Measurements from ENCODE around the gene RPL36AL. TPM values are rescaled to one million over a fixed set of nuclear protein-coding genes. Genes with fewer than 3 reads are reported as not detected.

RPL36AL gene
- total RNA-seq, 2 experiments from 2014 or later, result 247 to 251 TPM

DNA sequence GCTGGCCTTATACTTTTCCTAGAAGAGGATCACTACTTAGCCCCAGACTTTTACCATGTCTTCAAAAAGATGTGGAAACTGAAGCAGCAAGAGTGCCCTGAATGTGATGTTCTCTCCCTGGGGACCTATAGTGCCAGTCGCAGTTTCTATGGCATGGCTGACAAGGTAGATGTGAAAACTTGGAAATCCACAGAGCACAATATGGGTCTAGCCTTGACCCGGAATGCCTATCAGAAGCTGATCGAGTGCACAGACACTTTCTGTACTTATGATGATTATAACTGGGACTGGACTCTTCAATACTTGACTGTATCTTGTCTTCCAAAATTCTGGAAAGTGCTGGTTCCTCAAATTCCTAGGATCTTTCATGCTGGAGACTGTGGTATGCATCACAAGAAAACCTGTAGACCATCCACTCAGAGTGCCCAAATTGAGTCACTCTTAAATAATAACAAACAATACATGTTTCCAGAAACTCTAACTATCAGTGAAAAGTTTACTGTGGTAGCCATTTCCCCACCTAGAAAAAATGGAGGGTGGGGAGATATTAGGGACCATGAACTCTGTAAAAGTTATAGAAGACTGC lies 1.7 kb upstream of the RPL36AL start:
- ChIA-PET CTCF (interaction anchor here (1.6 to 7.0 kb wide), 2 partner anchors 11 to 146 kb away, joined by 4 to 63 read pairs; partner anchors contain the start of genes DNAAF2 and KLHDC2), POLR2A (interaction anchor here (1.0 to 3.0 kb wide), 3 partner anchors 12 to 149 kb away, joined by 3 to 41 read pairs (median 38); partner anchors contain the start of genes DNAAF2 and RPS29)

- ChIA-PET POLR2A (interaction anchor here (0.6 to 3.0 kb wide), 13 partner anchors 9 to 610 kb away, joined by 3 to 41 read pairs (median 4); partner anchors contain the start of genes DNAAF2, KLHDC2, LRR1 and POLE2), CTCF (interaction anchor here (0.8 to 7.0 kb wide), 7 partner anchors 9 to 243 kb away, joined by 3 to 63 read pairs (median 4); partner anchors contain the start of genes DNAAF2, KLHDC2, LRR1 and POLE2)
These were observed 872 bp upstream of the RPL36AL start for GRCh38 chr14:49621114-49621881.

GRCh38 chr14:49619730-49620129 lies 696 bp downstream of the RPL36AL start:
- ChIA-PET POLR2A (interaction anchor here (0.6 to 3.0 kb wide), 7 partner anchors 11 to 148 kb away, joined by 3 to 41 read pairs (median 10); partner anchors contain the start of genes DNAAF2, KLHDC2, LRR1 and RPS29), CTCF (interaction anchor here (0.7 to 7.0 kb wide), 7 partner anchors 8 to 234 kb away, joined by 3 to 63 read pairs (median 4); partner anchors contain the start of genes DNAAF2 and LRR1)

- CTCF ChIA-PET, result interaction anchor here (0.9 to 7.0 kb wide), 2 partner anchors 14 to 148 kb away, joined by 3 to 63 read pairs; partner anchors contain the start of gene DNAAF2
- POLR2A ChIA-PET, result interaction anchor here (2.9 kb wide), 1 partner anchor 15 kb away, joined by 38 read pairs; the partner anchor contains the start of gene DNAAF2
These were observed 1.2 kb downstream of the RPL36AL start for GRCh38 chr14:49619273-49619672.

DNA sequence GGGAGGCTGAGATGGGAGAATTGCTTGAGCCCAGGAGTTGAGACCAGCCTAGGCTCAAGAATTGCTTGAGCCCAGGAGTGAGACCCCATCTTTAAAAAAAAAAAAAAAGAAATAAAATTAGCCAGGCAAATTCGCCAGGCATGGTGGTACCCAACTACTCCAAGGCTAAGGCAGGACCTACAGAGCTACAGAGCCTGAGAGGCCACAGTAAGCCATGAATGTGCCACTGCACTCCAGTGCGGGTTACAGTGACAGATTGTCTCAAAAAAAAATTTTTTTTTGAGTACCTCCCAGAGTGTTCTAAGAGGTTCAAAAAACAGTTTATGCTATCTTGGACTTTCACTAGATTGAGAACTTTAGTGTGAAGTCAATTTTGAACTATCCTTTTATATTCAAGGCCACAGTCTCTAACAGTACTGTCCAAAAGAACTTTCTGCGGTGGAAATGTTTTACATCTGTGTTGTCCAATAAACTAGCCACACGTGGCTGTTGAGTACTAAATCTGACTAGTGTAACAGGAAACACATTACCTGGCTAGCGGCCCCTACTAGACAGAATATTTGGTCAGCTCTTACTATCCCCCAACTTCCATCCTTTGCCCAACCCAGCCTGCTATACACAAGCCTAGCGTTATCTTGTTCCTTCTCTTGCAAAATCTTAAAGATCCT lies 2.4 kb downstream of the RPL36AL start:
- ChIA-PET CTCF (interaction anchor here (1.0 kb wide), 1 partner anchor 19 kb away, joined by 3 read pairs; the partner anchor contains the start of gene LRR1), POLR2A (interaction anchor here (0.6 to 0.7 kb wide), 2 partner anchors 13 to 33 kb away, joined by 3 to 4 read pairs; no protein-coding TSS in a partner anchor)

- POLR2A ChIA-PET, result no interaction called here
These were observed 4.7 kb downstream of the RPL36AL start for GRCh38 chr14:49615776-49616175.

GRCh38 chr14:49614196-49614595 lies 6.2 kb downstream of the RPL36AL start:
- CTCF ChIA-PET, result no interaction called here
- POLR2A ChIA-PET, result no interaction called here

More at GRCh38 chr14:49615776-49616175, 4.7 kb downstream of the RPL36AL start:
- CTCF ChIA-PET, result no interaction called here

GRCh38 chr14:49612671-49613070 lies 7.8 kb downstream of the RPL36AL start:
- ChIA-PET CTCF (interaction anchor here (0.7 kb wide), 1 partner anchor 13 kb away, joined by 5 read pairs; no protein-coding TSS in a partner anchor), POLR2A (no interaction called here)

DNA sequence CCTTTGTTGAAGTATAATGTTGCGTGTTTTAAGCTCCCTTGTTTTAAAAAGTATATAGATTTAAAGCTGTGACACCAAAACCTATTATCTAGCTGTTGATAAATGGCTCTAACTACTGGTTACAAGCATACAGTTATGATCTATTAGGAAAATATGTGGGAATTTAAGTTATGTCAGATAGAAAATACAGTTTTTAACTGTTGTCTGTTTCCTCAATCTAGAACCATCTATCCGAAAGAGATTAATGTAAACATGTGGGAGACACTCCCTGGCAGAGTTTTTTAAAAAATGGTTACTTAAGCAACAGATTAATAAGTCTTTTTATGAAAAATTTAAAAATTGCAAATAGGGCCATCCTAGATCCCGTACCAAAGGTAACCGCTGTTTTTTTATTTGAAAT lies 8.2 kb downstream of the RPL36AL start:
- POLR2A ChIA-PET, result interaction anchor here (1.1 kb wide), 1 partner anchor 9 kb away, joined by 4 read pairs; the partner anchor contains the start of genes MGAT2 and RPL36AL
- CTCF ChIA-PET, result no interaction called here

DNA sequence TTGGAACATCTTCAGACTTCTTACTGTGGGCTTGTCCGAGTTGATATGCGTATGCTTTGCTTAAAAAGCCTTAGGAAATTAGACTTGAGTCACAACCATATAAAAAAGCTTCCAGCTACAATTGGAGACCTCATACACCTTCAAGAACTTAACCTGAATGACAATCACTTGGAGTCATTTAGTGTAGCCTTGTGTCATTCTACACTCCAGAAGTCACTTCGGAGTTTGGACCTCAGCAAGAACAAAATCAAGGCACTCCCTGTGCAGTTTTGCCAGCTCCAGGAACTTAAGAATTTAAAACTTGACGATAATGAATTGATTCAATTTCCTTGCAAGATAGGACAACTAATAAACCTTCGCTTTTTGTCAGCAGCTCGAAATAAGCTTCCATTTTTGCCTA lies 12.8 kb downstream of the RPL36AL start:
- CTCF ChIA-PET, result no interaction called here
- POLR2A ChIA-PET, result interaction anchor here (0.8 kb wide), 1 partner anchor 25 kb away, joined by 3 read pairs; no protein-coding TSS in a partner anchor

GRCh38 chr14:49598485-49599300 lies 21.7 kb downstream of the RPL36AL start, which contains the start of gene LRR1:
LRR1 (plus strand) TSS chr14:49598940; CDS start chr14:49599021, 81 bp downstream.
- ChIA-PET CTCF (interaction anchor here (0.6 to 1.9 kb wide), 7 partner anchors 12 to 169 kb away, joined by 3 to 13 read pairs (median 3); partner anchors contain the start of genes DNAAF2, MGAT2, RPL36AL and RPS29), POLR2A (interaction anchor here (0.7 to 2.9 kb wide), 5 partner anchors 13 to 169 kb away, joined by 3 to 35 read pairs (median 3); partner anchors contain the start of genes KLHDC2, MGAT2, RPL36AL and RPS29)

- POLR2A ChIA-PET, result interaction anchor here (1.2 to 2.9 kb wide), 4 partner anchors 13 to 36 kb away, joined by 3 to 35 read pairs (median 17); partner anchors contain the start of genes MGAT2, RPL36AL and RPS29
These were observed 22.3 kb downstream of the RPL36AL start for GRCh38 chr14:49598189-49598484.

GRCh38 chr14:49594347-49595091 lies 25.9 kb downstream of the RPL36AL start:
- POLR2A ChIA-PET, result interaction anchor here (0.7 to 1.2 kb wide), 2 partner anchors 8 to 13 kb away, joined by 3 to 4 read pairs; partner anchors contain the start of gene RPS29
- CTCF ChIA-PET, result interaction anchor here (1.2 kb wide), 1 partner anchor 15 kb away, joined by 3 read pairs; no protein-coding TSS in a partner anchor

More at GRCh38 chr14:49598189-49598484, 22.3 kb downstream of the RPL36AL start:
- CTCF ChIA-PET, result interaction anchor here (1.3 to 1.9 kb wide), 3 partner anchors 11 to 37 kb away, joined by 3 to 13 read pairs (median 7); partner anchors contain the start of genes DNAAF2 and RPS29

- POLR2A ChIA-PET, result no interaction called here
- CTCF ChIA-PET, result no interaction called here
These were observed 27.4 kb downstream of the RPL36AL start for GRCh38 chr14:49593016-49593415.

GRCh38 chr14:49589387-49589786 lies 31.0 kb downstream of the RPL36AL start:
- ChIA-PET CTCF (no interaction called here), POLR2A (no interaction called here)

DNA sequence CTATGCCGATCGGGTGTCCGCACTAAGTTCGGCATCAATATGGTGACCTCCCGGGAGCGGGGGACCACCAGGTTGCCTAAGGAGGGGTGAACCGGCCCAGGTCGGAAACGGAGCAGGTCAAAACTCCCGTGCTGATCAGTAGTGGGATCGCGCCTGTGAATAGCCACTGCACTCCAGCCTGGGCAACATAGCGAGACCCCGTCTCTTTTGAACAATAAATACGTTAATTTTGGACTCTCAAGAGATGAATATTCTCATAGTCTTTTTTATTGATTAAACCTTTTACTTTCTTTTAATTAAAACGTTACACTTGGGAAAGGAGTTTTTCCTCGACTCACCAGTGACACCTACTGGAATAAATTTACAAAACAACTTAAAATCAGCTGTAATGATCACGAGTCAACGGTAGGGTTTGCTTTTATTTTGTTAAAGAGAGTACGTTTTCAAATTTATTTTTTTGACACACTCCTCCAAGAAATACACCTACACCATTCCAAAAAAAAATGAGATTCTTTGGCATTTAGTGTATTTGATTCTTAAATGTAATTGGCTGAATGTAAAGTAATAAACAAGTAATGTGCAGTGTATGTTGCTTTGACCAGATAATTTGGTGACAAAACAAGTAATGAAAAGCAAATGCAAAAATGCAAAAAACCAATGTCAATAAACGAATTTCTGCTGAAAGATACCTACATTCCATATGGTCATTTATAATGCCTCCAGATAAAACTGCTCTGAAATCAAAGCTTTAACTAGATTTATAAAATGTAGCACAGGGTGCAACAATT lies 33.6 kb downstream of the RPL36AL start:
- CTCF ChIA-PET, result interaction anchor here (0.6 to 2.3 kb wide), 7 partner anchors 10 to 125 kb away, joined by 3 to 13 read pairs (median 3); partner anchors contain the start of gene LRR1
- POLR2A ChIA-PET, result interaction anchor here (0.7 to 3.9 kb wide), 7 partner anchors 8 to 307 kb away, joined by 3 to 41 read pairs (median 6); partner anchors contain the start of genes DNAAF2, KLHDC2, LRR1 and MGAT2

Data from activated CD8-positive, alpha-beta memory T cell treated with anti-CD3 and anti-CD28 coated beads for 36 hours (primary cell).